Middle frontal gyrus (tissue), 1 donor: ENCODE data around the gene BBOX1.
"Not testable (repeated sequence)": the region's sequence is repeated elsewhere in the genome, so short reads cannot be mapped to it uniquely, and the experiment has no call there.

Experiments used
- DNase-seq: peaks from one replicate; pipeline ENCODE4 v3.0.0-alpha.2; 2015; ENCODE audit warnings: low spot score; ENCODE audit errors: extremely low spot score

BBOX1 gene

GRCh38 chr11:27083782-27084181 is 43.2 kb downstream of the BBOX1 start:
- DNase-seq = no peak

GRCh38 chr11:27084518-27084917 is 43.9 kb downstream of the BBOX1 start:
- DNase-seq = no peak

GRCh38 chr11:27085111-27085510 is 44.5 kb downstream of the BBOX1 start:
- no peak for DNase-seq

GRCh38 chr11:27085605-27086004 is 45.0 kb downstream of the BBOX1 start:
- no peak for DNase-seq

GRCh38 chr11:27087432-27087831 is 46.8 kb downstream of the BBOX1 start:
- no peak for DNase-seq

- DNase-seq = no peak
Measured at GRCh38 chr11:27088353-27088752, 47.7 kb downstream of the BBOX1 start.

- no peak for DNase-seq
Measured at GRCh38 chr11:27089746-27090145, 49.1 kb downstream of the BBOX1 start.

GRCh38 chr11:27090357-27090948 is 49.8 kb downstream of the BBOX1 start:
- DNase-seq = not testable (repeated sequence)

GRCh38 chr11:27094120-27094519 is 53.5 kb downstream of the BBOX1 start:
- no peak for DNase-seq

- no peak for DNase-seq
Measured at GRCh38 chr11:27095059-27095458, 54.4 kb downstream of the BBOX1 start.

- DNase-seq = no peak
Measured at GRCh38 chr11:27095887-27096286, 55.3 kb downstream of the BBOX1 start.

- DNase-seq = no peak
Measured at GRCh38 chr11:27097551-27097950, 56.9 kb downstream of the BBOX1 start.

GRCh38 chr11:27100534-27100933 is 59.9 kb downstream of the BBOX1 start:
- DNase-seq = no peak

GRCh38 chr11:27107548-27107947 is 66.9 kb downstream of the BBOX1 start:
- DNase-seq = no peak

- DNase-seq = no peak
Measured at GRCh38 chr11:27108809-27109208, 68.2 kb downstream of the BBOX1 start.

- no peak for DNase-seq
Measured at GRCh38 chr11:27111896-27112295, 71.3 kb downstream of the BBOX1 start.

- no peak for DNase-seq
Measured at GRCh38 chr11:27112946-27113345, 72.3 kb downstream of the BBOX1 start.

GRCh38 chr11:27115051-27115650 is 74.5 kb downstream of the BBOX1 start:
- DNase-seq = no peak

- DNase-seq = no peak
Measured at GRCh38 chr11:27116684-27117083, 76.1 kb downstream of the BBOX1 start.

- no peak for DNase-seq
Measured at GRCh38 chr11:27118371-27118770, 77.8 kb downstream of the BBOX1 start.

- DNase-seq = no peak
Measured at GRCh38 chr11:27118949-27119348, 78.3 kb downstream of the BBOX1 start.

- no peak for DNase-seq
Measured at GRCh38 chr11:27119396-27119795, 78.8 kb downstream of the BBOX1 start.

- DNase-seq = no peak
Measured at GRCh38 chr11:27120211-27120610, 79.6 kb downstream of the BBOX1 start.
